OCI-LY1 (cell line): ENCODE measurements around the gene PRTG.
"Not testable (repeated sequence)": the region's sequence is repeated elsewhere in the genome, so short reads cannot be mapped to it uniquely, and the experiment has no call there.

Experiments
- H2AFZ ChIP-seq: fragments of 200-600 bp; sonication (generic), shearing (Covaris generic); 2 replicates; pipeline ENCODE4 v1.6.0; 2014; ENCODE audit warnings: antibody characterized with exemption, mild to moderate bottlenecking, low read length
- H3F3A ChIP-seq: fragments of 200-600 bp; sonication (generic), shearing (Covaris generic); 2 replicates; pipeline ENCODE4 v1.6.0; 2014; ENCODE audit warnings: mild to moderate bottlenecking, antibody characterized with exemption, low read length, moderate library complexity; ENCODE audit not compliant: insufficient read depth
- H3K27ac ChIP-seq: fragments of 200-600 bp; sonication (generic); 2 replicates; pipeline ENCODE4 v1.5.1; 2014; ENCODE audit warnings: low read length, mixed run types, mild to moderate bottlenecking, low read depth; ENCODE audit not compliant: poor library complexity, severe bottlenecking
- H3K27me3 ChIP-seq: fragments of 200-600 bp; sonication (generic); 2 replicates; pipeline ENCODE4 v1.6.0; 2014; ENCODE audit warnings: antibody characterized with exemption, mild to moderate bottlenecking, low read length, moderate library complexity; ENCODE audit not compliant: insufficient read depth
- H3K36me3 ChIP-seq: fragments of 200-600 bp; sonication (generic); 2 replicates; pipeline ENCODE4 v1.6.1; 2014; ENCODE audit warnings: mild to moderate bottlenecking, antibody characterized with exemption, low read length, moderate library complexity, mixed read lengths; ENCODE audit not compliant: insufficient read depth
- H3K4me1 ChIP-seq: fragments of 200-600 bp; sonication (generic); 2 replicates; pipeline ENCODE4 v1.5.1; 2014; ENCODE audit warnings: mild to moderate bottlenecking, low read length, moderate library complexity; ENCODE audit not compliant: insufficient read depth, severe bottlenecking
- H3K4me2 ChIP-seq: fragments of 200-600 bp; sonication (generic), shearing (Covaris generic); 2 replicates; pipeline ENCODE4 v1.6.1; 2014; ENCODE audit warnings: low read length
- H3K4me3 ChIP-seq: fragments of 200-600 bp; sonication (generic); 2 replicates; pipeline ENCODE4 v1.5.1; 2014; ENCODE audit warnings: low read length, low read depth, mild to moderate bottlenecking, mixed read lengths; ENCODE audit not compliant: poor library complexity, severe bottlenecking
- H3K79me2 ChIP-seq: fragments of 200-600 bp; shearing (Covaris generic); 2 replicates; pipeline ENCODE4 v1.6.1; 2016; ENCODE audit warnings: mixed run types, low read length, mixed read lengths; ENCODE audit not compliant: insufficient read depth
- H3K9ac ChIP-seq: fragments of 200-600 bp; sonication (generic), shearing (Covaris generic); 2 replicates; pipeline ENCODE4 v1.6.1; 2014; ENCODE audit warnings: mild to moderate bottlenecking, low read length, mixed read lengths
- H3K9me2 ChIP-seq: fragments of 200-600 bp; sonication (generic), shearing (Covaris generic); 2 replicates; pipeline ENCODE4 v1.6.1; 2014; ENCODE audit warnings: low read depth, mild to moderate bottlenecking, low read length, mixed read lengths
- H3K9me3 ChIP-seq: fragments of 200-600 bp; shearing (Covaris generic); 2 replicates; pipeline ENCODE4 v1.6.1; 2014; ENCODE audit warnings: low read length, mixed read lengths
- H4K20me1 ChIP-seq: fragments of 200-600 bp; sonication (generic), shearing (Covaris generic); 2 replicates; pipeline ENCODE4 v1.6.0; 2016; ENCODE audit warnings: mild to moderate bottlenecking, low read length; ENCODE audit not compliant: insufficient read depth
- EZH2 ChIP-seq: fragments of 200-600 bp; sonication (generic), shearing (Covaris generic); IDR thresholded peaks from 2 replicates; pipeline ENCODE4 v1.8.0; 2017; ENCODE audit warnings: borderline replicate concordance, mixed run types, mild to moderate bottlenecking, antibody characterized with exemption, low read length, moderate library complexity, mixed read lengths
- TF ChIP-seq, protein P1 (sequence below): fragments of 200-600 bp; sonication (generic), shearing (Covaris generic); IDR thresholded peaks from 2 replicates; pipeline ENCODE4 v1.5.1; 2017; ENCODE audit warnings: mild to moderate bottlenecking, antibody characterized with exemption, low read length, moderate library complexity, mixed read lengths

PRTG gene

DNA sequence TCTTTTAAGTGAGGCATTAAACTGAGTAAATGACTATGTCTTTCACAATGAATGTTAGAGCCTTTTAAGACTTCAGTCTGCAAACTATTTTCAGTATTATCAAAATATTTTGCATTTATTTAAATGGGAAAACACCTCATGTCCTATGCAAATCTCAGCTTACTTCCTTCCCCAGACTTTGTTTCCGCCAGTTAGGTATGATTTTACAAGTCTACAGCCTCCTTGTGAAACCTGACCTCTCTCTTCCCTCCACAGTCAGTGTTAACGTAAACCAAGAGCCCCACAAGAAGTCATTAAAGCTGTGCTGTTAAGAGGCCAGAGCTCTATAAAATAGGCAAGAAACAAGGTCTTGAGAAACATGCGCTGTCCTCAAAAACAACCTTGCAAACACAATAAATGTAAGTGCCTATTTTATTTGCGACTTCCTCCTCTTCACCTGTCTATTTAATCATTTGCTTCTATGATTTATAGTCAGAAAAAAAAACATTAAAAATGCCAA lies 48.3 kb downstream of the PRTG start:
- Histone ChIP-seq H3K4me3 (no peak overlapping the region), H3K9ac (no peak overlapping the region), H3F3A (no peaks in the 10 kb centered on the region), H3K79me2 (no peaks in the 10 kb centered on the region), H2AFZ (no peak overlapping the region), H3K4me1 (no peaks in the 10 kb centered on the region), H3K27ac (no peak overlapping the region), H3K4me2 (no peak overlapping the region), H3K9me3 (no peaks in the 10 kb centered on the region), H3K9me2 (no peaks in the 10 kb centered on the region), H3K36me3 (no peaks in the 10 kb centered on the region), H3K27me3 (no peaks in the 10 kb centered on the region), H4K20me1 (no peaks in the 10 kb centered on the region)
- TF ChIP-seq EZH2, result no peak
- TF ChIP-seq, protein P1, sequence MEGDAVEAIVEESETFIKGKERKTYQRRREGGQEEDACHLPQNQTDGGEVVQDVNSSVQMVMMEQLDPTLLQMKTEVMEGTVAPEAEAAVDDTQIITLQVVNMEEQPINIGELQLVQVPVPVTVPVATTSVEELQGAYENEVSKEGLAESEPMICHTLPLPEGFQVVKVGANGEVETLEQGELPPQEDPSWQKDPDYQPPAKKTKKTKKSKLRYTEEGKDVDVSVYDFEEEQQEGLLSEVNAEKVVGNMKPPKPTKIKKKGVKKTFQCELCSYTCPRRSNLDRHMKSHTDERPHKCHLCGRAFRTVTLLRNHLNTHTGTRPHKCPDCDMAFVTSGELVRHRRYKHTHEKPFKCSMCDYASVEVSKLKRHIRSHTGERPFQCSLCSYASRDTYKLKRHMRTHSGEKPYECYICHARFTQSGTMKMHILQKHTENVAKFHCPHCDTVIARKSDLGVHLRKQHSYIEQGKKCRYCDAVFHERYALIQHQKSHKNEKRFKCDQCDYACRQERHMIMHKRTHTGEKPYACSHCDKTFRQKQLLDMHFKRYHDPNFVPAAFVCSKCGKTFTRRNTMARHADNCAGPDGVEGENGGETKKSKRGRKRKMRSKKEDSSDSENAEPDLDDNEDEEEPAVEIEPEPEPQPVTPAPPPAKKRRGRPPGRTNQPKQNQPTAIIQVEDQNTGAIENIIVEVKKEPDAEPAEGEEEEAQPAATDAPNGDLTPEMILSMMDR, result no peak

DNA sequence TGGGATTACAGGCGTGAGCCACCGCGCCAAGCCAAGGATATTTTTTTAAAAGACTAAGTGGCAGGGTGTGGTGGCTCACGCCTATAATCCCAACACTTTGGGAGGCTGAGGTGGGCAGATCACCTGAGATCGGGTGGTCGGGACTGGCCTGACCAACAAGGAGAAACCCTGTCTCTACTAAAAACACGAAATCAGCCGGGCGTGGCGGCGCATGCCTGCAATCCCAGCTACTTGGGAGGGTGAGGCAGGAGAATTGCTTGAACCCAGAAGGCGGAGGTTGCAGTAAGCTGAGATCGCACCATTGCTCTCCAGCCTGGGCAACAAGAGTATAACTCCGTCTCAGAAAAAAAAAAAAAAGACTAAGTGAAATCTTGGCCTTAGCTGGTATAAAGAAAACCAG lies 49.8 kb downstream of the PRTG start:
- H3K4me3 ChIP-seq, H3K9me2 ChIP-seq, H3K36me3 ChIP-seq, H3K79me2 ChIP-seq, H3K27ac ChIP-seq, H3F3A ChIP-seq, H3K9me3 ChIP-seq, H3K4me1 ChIP-seq, H3K4me2 ChIP-seq, H2AFZ ChIP-seq, H3K9ac ChIP-seq, H4K20me1 ChIP-seq, H3K27me3 ChIP-seq: not testable (repeated sequence)

DNA sequence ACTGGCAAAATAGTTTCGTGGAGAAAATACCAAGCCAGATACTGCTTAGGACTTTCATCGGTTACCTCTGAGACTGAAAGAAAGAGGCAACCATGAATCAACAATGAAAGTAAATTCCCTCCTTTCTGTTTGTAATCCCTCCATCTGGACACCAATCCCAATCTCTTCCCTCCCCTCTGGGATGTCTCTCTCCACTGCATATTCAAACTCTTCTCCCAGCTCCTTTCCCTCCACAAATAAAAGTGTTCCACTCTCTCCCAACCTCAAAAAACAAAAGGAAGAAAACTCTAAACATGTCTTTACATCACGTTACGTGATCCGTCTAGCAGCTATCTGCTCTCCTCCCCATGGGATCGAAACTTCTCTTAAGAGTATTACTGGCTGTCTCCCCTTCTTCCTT lies 55.2 kb downstream of the PRTG start:
- Histone ChIP-seq H3K4me2 (no peak overlapping the region), H3K9me3 (no peaks in the 10 kb centered on the region), H3K27me3 (no peaks in the 10 kb centered on the region), H2AFZ (no peak overlapping the region), H3K27ac (no peak overlapping the region), H3K9me2 (no peaks in the 10 kb centered on the region), H3K79me2 (no peaks in the 10 kb centered on the region), H3K9ac (no peak overlapping the region), H3K36me3 (no peaks in the 10 kb centered on the region; the same call in 1 of the 2 replicates), H3F3A (no peaks in the 10 kb centered on the region), H3K4me3 (no peak overlapping the region), H4K20me1 (no peaks in the 10 kb centered on the region), H3K4me1 (peaks cover 11% of the 10 kb centered on the region)
- no peak for TF ChIP-seq EZH2
- TF ChIP-seq, protein P1, result no peak

- TF ChIP-seq, protein P1, result no peak
- no peak for TF ChIP-seq EZH2
- Histone ChIP-seq H3K9ac (no peak overlapping the region), H3K27ac (no peak overlapping the region), H3K4me3 (no peak overlapping the region), H3K9me3 (no peaks in the 10 kb centered on the region), H4K20me1 (no peaks in the 10 kb centered on the region), H2AFZ (no peak overlapping the region), H3K9me2 (no peaks in the 10 kb centered on the region), H3K4me2 (no peak overlapping the region), H3K36me3 (no peaks in the 10 kb centered on the region; the same call in 1 of the 2 replicates), H3K4me1 (peaks cover 11% of the 10 kb centered on the region), H3K79me2 (no peaks in the 10 kb centered on the region), H3F3A (no peaks in the 10 kb centered on the region), H3K27me3 (no peaks in the 10 kb centered on the region)
These were observed 57.7 kb downstream of the PRTG start for GRCh38 chr15:55685286-55685685.
